ENCODE data around the gene POLR2M.

The POLR2M gene

GRCh38 chr15:57692709-57693108 lies 13.8 kb upstream of the POLR2M start:
- no peak for DNase-seq

- no peak for DNase-seq
Observed at GRCh38 chr15:57694279-57694678, 12.2 kb upstream of the POLR2M start.

GRCh38 chr15:57696146-57696545 lies 10.4 kb upstream of the POLR2M start:
- DNase-seq, result no peak

GRCh38 chr15:57697588-57697987 lies 8.9 kb upstream of the POLR2M start:
- DNase-seq, result no peak

- DNase-seq, result no peak
Observed at GRCh38 chr15:57698243-57698642, 8.3 kb upstream of the POLR2M start.

DNA sequence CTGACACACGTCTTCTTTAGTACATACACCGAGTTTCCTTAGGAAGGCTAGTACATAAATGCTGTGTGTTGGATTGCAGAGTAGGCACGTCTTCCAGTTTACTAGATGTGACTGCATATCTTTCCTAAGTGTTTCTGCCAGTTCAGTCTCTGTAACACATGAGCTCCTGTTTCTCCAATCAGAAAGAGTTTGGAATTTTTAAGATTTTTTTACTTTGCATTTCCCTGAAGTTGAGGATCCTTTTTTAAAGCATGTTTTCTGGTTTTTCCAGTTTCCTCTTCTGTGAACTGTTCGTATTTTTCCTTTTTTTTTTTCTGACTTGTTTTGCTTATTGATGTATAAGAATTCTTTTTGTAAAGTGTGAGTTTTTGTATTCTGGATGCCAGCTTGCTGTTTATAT lies 7.5 kb upstream of the POLR2M start:
- no peak for DNase-seq

GRCh38 chr15:57703387-57703786 lies 3.1 kb upstream of the POLR2M start:
- peak; percentile 55 for DNase-seq

DNA sequence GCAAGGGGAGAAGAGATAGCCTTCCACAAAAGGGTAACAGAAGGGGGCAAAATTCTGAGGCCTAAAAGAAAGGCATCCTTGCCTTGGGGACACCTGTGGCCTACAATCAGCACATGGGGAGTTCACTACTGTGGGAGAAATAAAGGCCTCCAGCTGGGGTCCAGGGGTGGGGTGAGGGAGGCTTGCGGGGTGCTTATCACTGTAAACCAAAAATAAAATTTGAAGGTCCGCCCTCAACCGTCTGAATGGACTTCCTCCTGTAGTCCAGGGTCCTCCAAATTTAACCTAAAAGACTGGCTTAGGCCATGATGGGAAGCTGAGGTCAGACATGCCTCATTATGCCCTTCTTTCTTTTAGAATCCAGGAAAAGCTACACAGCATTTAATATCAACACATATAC lies 2.1 kb upstream of the POLR2M start:
- DNase-seq, result no peak

GRCh38 chr15:57705746-57706404 lies 639 bp upstream of the POLR2M start:
- no peak for DNase-seq

- no peak for DNase-seq
Observed at GRCh38 chr15:57708047-57708446, 1.5 kb downstream of the POLR2M start.

GRCh38 chr15:57718309-57718708 lies 11.8 kb downstream of the POLR2M start:
- no peak for DNase-seq

GRCh38 chr15:57720867-57721266 lies 14.4 kb downstream of the POLR2M start:
- DNase-seq, result no peak

DNA sequence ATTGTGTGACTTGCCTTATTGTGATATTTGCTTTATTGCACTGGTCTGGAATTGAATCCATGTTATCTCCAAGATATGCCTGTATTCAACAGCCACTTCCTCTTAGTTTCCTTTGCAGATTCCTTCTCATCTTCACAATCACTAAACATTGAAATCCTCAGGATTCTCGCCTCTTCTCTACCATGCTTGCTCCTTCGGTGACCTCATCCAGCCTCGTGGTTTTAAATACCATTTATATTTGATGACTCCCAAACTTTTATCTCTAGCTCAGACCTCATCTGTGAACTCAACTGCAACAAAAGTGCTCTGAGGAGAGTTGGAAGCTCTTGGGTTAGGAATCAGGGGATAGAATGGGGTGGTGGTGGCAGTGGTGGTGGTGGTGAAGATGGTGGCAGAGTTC lies 19.9 kb downstream of the POLR2M start:
- no peak for DNase-seq

- DNase-seq, result no peak
Observed at GRCh38 chr15:57727031-57727430, 20.5 kb downstream of the POLR2M start.

DNA sequence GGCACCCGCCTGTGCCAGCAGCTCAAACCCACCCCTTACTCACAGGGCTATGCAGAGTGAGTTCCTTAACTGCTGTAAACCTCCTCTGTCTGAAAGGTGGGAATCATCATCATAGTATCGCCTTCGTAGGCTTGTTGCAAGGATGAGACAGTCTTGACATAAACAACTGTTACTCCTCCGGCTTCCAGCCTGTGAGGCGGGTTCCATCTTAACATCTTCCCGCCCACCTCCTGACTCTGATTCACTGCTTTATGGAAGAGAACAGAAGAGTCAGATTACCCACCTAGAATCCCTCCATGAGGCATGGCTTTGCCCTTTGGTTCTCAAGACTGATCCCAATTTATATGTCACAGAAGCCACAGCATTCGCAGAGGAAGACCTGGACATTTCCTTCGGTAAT lies 21.9 kb downstream of the POLR2M start:
- DNase-seq, result no peak

GRCh38 chr15:57730876-57731275 lies 24.4 kb downstream of the POLR2M start:
- no peak for DNase-seq

DNA sequence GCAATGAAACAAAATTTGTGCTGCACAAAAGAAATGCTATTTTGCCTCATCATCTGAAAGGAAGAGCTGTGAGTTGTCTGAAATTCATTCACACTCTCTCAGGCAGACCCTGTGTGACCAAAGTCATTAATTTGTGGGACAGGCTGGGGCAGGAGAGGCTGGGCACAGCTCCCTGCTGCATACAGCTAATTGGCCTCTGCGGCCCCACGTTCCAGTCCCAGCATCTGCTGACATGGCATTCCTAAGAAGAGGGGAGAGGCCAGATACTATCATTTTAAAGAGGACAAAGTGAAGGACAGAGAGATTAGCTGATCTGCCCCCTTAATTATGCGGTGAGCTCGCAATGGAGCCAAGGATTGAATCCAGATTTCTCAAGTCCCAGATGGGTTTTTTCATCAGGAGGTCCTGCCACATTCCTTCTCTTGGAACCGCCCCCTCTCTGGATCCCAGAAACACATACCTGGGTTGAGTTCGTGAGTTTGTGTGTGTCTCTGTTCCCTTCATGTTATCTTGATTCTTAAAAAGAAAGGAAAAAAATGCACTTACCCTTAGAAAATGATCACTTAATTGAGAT lies 25.1 kb downstream of the POLR2M start:
- DNase-seq, result no peak

GRCh38 chr15:57732526-57733331 lies 26.2 kb downstream of the POLR2M start:
- DNase-seq, result peak; percentile 19

DNA sequence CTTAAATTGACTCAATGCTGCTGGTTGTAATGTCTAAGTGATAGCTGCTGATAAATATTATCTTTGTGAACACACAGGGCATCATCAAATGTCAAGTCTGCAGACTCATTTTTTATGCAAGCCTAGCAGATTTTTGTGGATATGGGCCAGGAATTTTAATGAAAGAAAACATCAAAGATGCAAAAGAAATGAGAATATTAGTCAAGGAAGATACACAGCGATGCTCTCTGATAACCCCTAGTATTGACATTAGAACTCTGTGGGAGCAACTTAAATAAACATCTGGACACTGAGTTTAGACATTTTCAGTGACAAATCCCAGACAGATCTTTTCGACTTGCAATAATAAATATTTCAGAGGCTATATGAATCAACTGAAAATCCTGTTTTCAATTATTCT lies 28.3 kb downstream of the POLR2M start:
- no peak for DNase-seq

GRCh38 chr15:57735431-57735830 lies 28.9 kb downstream of the POLR2M start:
- DNase-seq, result no peak

DNA sequence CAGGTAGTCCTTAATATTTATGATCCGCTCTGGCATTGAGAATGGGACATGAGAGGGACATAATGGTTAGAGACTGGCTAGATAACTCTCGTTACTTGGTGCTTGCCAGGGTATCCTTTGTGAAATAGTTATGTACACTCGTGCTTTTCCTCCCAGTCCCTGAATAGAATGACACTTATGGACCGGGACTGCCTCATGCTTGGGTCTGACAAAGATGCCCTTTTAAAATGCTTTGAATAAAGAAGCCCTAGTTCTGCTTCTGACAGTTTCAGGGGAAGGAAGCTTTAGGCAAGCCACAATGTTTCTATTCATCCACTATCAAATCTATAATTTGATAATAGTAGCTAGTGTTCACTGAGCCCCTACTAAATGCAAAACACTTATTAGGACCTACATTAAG lies 29.4 kb downstream of the POLR2M start:
- DNase-seq, result no peak

DNA sequence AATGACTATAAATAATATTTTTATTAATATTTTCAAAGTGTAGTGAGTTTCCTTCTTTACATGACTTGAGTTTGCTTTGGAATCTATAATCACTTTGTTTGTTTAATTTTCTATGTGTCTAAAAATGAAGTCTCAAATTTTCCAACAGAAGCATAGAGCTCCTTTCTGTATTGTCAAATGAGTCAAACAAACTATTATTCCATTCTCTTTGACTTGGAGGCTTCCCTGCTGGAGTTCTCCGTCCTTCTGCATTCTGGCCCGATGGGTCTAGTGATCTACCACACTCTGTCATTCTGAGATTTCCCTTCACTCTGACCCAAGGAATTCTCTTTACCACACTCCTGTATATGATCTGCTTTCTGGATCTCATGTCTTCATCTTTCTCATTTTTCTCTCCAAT lies 30.1 kb downstream of the POLR2M start:
- no peak for DNase-seq

DNA sequence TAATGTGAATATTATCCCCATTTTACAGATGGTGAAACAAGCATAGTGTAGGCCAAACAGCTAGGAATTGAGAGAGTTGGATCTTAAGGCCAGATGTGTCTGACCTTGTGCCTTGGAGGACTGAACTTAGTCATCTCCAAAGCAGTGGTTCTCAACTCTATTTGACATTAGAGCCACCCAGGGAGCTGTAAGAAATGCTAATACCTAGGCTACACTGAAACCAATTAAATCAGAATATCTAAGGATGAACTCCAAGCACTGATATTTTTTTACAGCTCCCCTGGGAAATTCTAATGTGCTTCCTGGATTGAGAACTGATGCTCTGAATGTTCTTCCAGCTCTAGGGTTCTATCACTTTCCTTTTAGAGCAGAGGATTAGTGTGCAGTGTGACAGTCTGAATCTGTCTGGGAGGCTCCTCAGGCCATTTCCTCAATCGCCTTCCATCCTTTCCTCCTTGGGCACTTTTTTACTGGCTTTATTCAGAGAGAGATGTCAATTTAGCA lies 32.3 kb downstream of the POLR2M start:
- DNase-seq, result no peak

- no peak for DNase-seq
Observed at GRCh38 chr15:57740048-57740447, 33.5 kb downstream of the POLR2M start.
